Type B pancreatic cell (in vitro differentiated cells): ENCODE results near the gene PHF21A. TPM values are rescaled to one million over a fixed set of nuclear protein-coding genes. Genes with fewer than 3 reads are reported as not detected.

Experiments used
- DNase-seq: peaks from one replicate; pipeline ENCODE4 v3.0.0; 2021; ENCODE audit warnings: mixed read lengths; ENCODE audit not compliant: unreplicated experiment; ENCODE audit errors: extremely low spot score
- H3K27ac Mint-ChIP-seq: 2 replicates; pipeline ENCODE4 v1.8.0; 2021; ENCODE audit warnings: mild to moderate bottlenecking, mixed read lengths
- H3K27me3 Mint-ChIP-seq: 2 replicates; pipeline ENCODE4 v1.8.0; 2021; ENCODE audit warnings: mixed read lengths
- H3K36me3 Mint-ChIP-seq: 2 replicates; pipeline ENCODE4 v1.8.0; 2021; ENCODE audit warnings: mixed read lengths
- H3K4me1 Mint-ChIP-seq: one replicate; pipeline ENCODE4 v1.8.0; 2021; ENCODE audit warnings: mixed read lengths; ENCODE audit not compliant: unreplicated experiment
- H3K4me3 Mint-ChIP-seq: 2 replicates; pipeline ENCODE4 v1.8.0; 2021; ENCODE audit warnings: mild to moderate bottlenecking, mixed read lengths
- H3K9me3 Mint-ChIP-seq: 2 replicates; pipeline ENCODE4 v1.8.0; 2021; ENCODE audit warnings: mixed read lengths
- CTCF ChIP-seq: fragments of 200-600 bp; sonication (generic); conservative IDR thresholded peaks from 2 replicates; pipeline ENCODE4 v1.5.0; 2021; ENCODE audit warnings: antibody characterized with exemption, mild to moderate bottlenecking
- total RNA-seq: library from RNA; stranded (reverse); gene quantifications from 2 replicates; pipeline ENCODE4 v1.2.1, GENCODE V29; 2021; ENCODE audit warnings: low replicate concordance

PHF21A gene
- total RNA-seq, 1 donor from 2014 or later: 62.4 TPM

- Mint-ChIP-seq H3K27me3 (no peaks in the 10 kb centered on the region), H3K4me3 (no peak overlapping the region), H3K9me3 (peaks cover 4% of the 10 kb centered on the region), H3K4me1 (peaks cover 11% of the 10 kb centered on the region), H3K27ac (no peak overlapping the region), H3K36me3 (peaks cover 8% of the 10 kb centered on the region)
- no peak for TF ChIP-seq CTCF
- DNase-seq: no peak
Measured at GRCh38 chr11:46012185-46012584, 109.1 kb downstream of the PHF21A start.

- H3K27me3 Mint-ChIP-seq: no peaks in the 10 kb centered on the region
- peaks cover 14% of the 10 kb centered on the region for H3K4me1 Mint-ChIP-seq
- H3K27ac Mint-ChIP-seq: no peak overlapping the region
- no peak overlapping the region for H3K4me3 Mint-ChIP-seq
- TF ChIP-seq CTCF: no peak
- H3K36me3 Mint-ChIP-seq: peaks cover 3% of the 10 kb centered on the region
- H3K9me3 Mint-ChIP-seq: no peaks in the 10 kb centered on the region
- DNase-seq: no peak
Measured at GRCh38 chr11:46010100-46010499, 111.2 kb downstream of the PHF21A start.

- Mint-ChIP-seq H3K36me3 (no peaks in the 10 kb centered on the region), H3K4me1 (peaks cover 14% of the 10 kb centered on the region), H3K9me3 (no peaks in the 10 kb centered on the region), H3K27ac (no peak overlapping the region), H3K27me3 (no peaks in the 10 kb centered on the region), H3K4me3 (no peak overlapping the region)
- no peak for DNase-seq
- TF ChIP-seq CTCF: no peak
Measured at GRCh38 chr11:46009647-46010046, 111.6 kb downstream of the PHF21A start.

GRCh38 chr11:46006418-46007070, 114.7 kb downstream of the PHF21A start:
- no peaks in the 10 kb centered on the region for H3K36me3 Mint-ChIP-seq
- TF ChIP-seq CTCF: peak; percentile 85

GRCh38 chr11:46003572-46003971, 117.7 kb downstream of the PHF21A start:
- H3K9me3 Mint-ChIP-seq: no peaks in the 10 kb centered on the region
- no peak for TF ChIP-seq CTCF
- H3K4me1 Mint-ChIP-seq: peaks cover 8% of the 10 kb centered on the region
- no peak overlapping the region for H3K27ac Mint-ChIP-seq
- H3K36me3 Mint-ChIP-seq: no peaks in the 10 kb centered on the region
- no peak for DNase-seq
- H3K27me3 Mint-ChIP-seq: no peaks in the 10 kb centered on the region
- H3K4me3 Mint-ChIP-seq: no peak overlapping the region

More at GRCh38 chr11:46006418-46007070, 114.7 kb downstream of the PHF21A start:
- Mint-ChIP-seq H3K27me3 (no peaks in the 10 kb centered on the region), H3K9me3 (no peaks in the 10 kb centered on the region), H3K4me1 (peaks cover 7% of the 10 kb centered on the region), H3K4me3 (no peak overlapping the region), H3K27ac (no peak overlapping the region)
- DNase-seq: no peak
